ENCODE measurements around the gene DOHH. TPM values are rescaled to one million over a fixed set of nuclear protein-coding genes. Genes with fewer than 3 reads are reported as not detected.

Gene DOHH
- polyA plus RNA-seq, 2 of the 4 experiments (the other 2 are of a cell fraction), result 4.6 to 13.3 TPM

- WGBS (ENCODE audit: missing lambda C conversion rate), result 97% methylated on average over 20 of the region's 20 CpGs
- Histone ChIP-seq H3K4me1 (no peaks in the 10 kb centered on the region), H3K27ac (no peak overlapping the region), H3K9me3 (no peaks in the 10 kb centered on the region), H3K4me3 (no peak overlapping the region), H3K4me2 (no peak overlapping the region)
- ATAC-seq (no peak), FAIRE-seq (no peak), DNase-seq (ENCODE audit: low read depth in 1 of 2, low spot score in 1 of 2) (no peak)
- ChIA-PET CTCF (interaction anchor here (1.2 kb wide), 1 partner anchor 203 kb away, joined by 3 read pairs; no protein-coding TSS in a partner anchor), POLR2A (no interaction called here)
- TF ChIP-seq EHF (CRISPR knock-in tag; IDR thresholded peaks at IDR 0.05) (no peak), KDM5A (IDR thresholded peaks at IDR 0.05) (no peak), TP53 (CRISPR knock-in tag; IDR thresholded peaks at IDR 0.05) (no peak), CHD4 (IDR thresholded peaks at IDR 0.05; ENCODE audit: borderline replicate concordance) (no peak), BHLHE40 (IDR thresholded peaks at IDR 0.05; ENCODE audit: low read depth, low read length) (no peak), ZFP36 (IDR thresholded peaks at IDR 0.05; ENCODE audit: borderline replicate concordance, partially characterized antibody) (no peak), CTCF (IDR thresholded peaks at IDR 0.05) (no peak), HOXB13 (CRISPR knock-in tag; IDR thresholded peaks at IDR 0.05; ENCODE audit: low read depth) (no peak), CBX2 (IDR thresholded peaks at IDR 0.05; ENCODE audit: borderline replicate concordance, low read depth) (no peak), HDAC2 (IDR thresholded peaks at IDR 0.05) (no peak)
Observed at GRCh38 chr19:3528539-3529211, 28.2 kb upstream of the DOHH start.

- 95% methylated on average over 4 of the region's 14 CpGs for WGBS (ENCODE audit: missing lambda C conversion rate)
- CTCF ChIA-PET, result interaction anchor here (0.6 to 1.2 kb wide), 2 partner anchors 28 to 202 kb away, joined by 3 read pairs; no protein-coding TSS in a partner anchor
- no peak overlapping the region for H3K4me2 ChIP-seq
- DNase-seq (ENCODE audit: low read depth in 1 of 2, low spot score in 1 of 2) (no peak), FAIRE-seq (no peak), ATAC-seq (no peak)
- no peak overlapping the region for H3K4me3 ChIP-seq
- no peak overlapping the region for H3K27ac ChIP-seq
- POLR2A ChIA-PET, result no interaction called here
- H3K4me1 ChIP-seq, result no peaks in the 10 kb centered on the region
- no peaks in the 10 kb centered on the region for H3K9me3 ChIP-seq
- TF ChIP-seq EP300 (IDR thresholded peaks at IDR 0.05) (no peak), CEBPB (IDR thresholded peaks at IDR 0.05) (no peak), TP53 (CRISPR knock-in tag; IDR thresholded peaks at IDR 0.05) (no peak), EHMT2 (IDR thresholded peaks at IDR 0.05; ENCODE audit: low read depth) (no peak), TFCP2L1 (CRISPR knock-in tag; IDR thresholded peaks at IDR 0.05) (no peak), ESRRA (IDR thresholded peaks at IDR 0.05; ENCODE audit: borderline replicate concordance, low read length) (no peak), ZNF302 (CRISPR knock-in tag; IDR thresholded peaks at IDR 0.05) (no peak), RNF2 (IDR thresholded peaks at IDR 0.05; ENCODE audit: borderline replicate concordance, low read depth) (no peak), HDAC2 (IDR thresholded peaks at IDR 0.05) (no peak), NFE2L2 (conservative IDR thresholded peaks at IDR 0.05; ENCODE audit: low read length) (no peak), RFX5 (IDR thresholded peaks at IDR 0.05) (no peak), BCL3 (IDR thresholded peaks at IDR 0.05) (no peak)
Observed at GRCh38 chr19:3528080-3528479, 27.6 kb upstream of the DOHH start.

- ATAC-seq (no peak), DNase-seq (ENCODE audit: low read depth in 1 of 2, low spot score in 1 of 2) (no peak), FAIRE-seq (no peak)
- Histone ChIP-seq H3K4me2 (no peak overlapping the region), H3K27ac (no peak overlapping the region), H3K4me1 (no peaks in the 10 kb centered on the region), H3K4me3 (no peak overlapping the region), H3K9me3 (no peaks in the 10 kb centered on the region)
- TF ChIP-seq CBX2 (IDR thresholded peaks at IDR 0.05; ENCODE audit: borderline replicate concordance, low read depth) (no peak), FOSL2 (IDR thresholded peaks at IDR 0.05) (no peak), FOSL2 (CRISPR knock-in tag; IDR thresholded peaks at IDR 0.05) (no peak), USF2 (IDR thresholded peaks at IDR 0.05) (no peak), ZFP36 (IDR thresholded peaks at IDR 0.05; ENCODE audit: borderline replicate concordance, partially characterized antibody) (peak; percentile 32), SMC3 (IDR thresholded peaks at IDR 0.05) (no peak)
- ChIA-PET CTCF (interaction anchor here (0.6 to 1.3 kb wide), 5 partner anchors 11 to 201 kb away, joined by 3 read pairs; partner anchors contain the start of gene GIPC3), POLR2A (no interaction called here)
- WGBS (ENCODE audit: missing lambda C conversion rate), result 87% methylated on average over 6 of the region's 21 CpGs
Observed at GRCh38 chr19:3527238-3527910, 26.9 kb upstream of the DOHH start.

All from A549 (cell line).